B cell (primary cell): ENCODE measurements around the gene LOX.

Source experiments
- CTCF ChIP-seq: fragments of 200-600 bp; IDR thresholded peaks from one replicate; pipeline ENCODE4 v1.8.0; 2022; ENCODE audit warnings: antibody characterized with exemption, mild to moderate bottlenecking
- EZH2 ChIP-seq: IDR thresholded peaks from 2 replicates; pipeline ENCODE4 v1.6.1; 2012; ENCODE audit warnings: borderline replicate concordance, low read depth, mild to moderate bottlenecking, moderate library complexity, low read length; ENCODE audit not compliant: insufficient read depth, poor library complexity, severe bottlenecking

- TF ChIP-seq EZH2 (no peak), CTCF (no peak)
Observed at GRCh38 chr5:122054266-122054665, 23.8 kb downstream of the LOX start.
